HK-2 (cell line): ENCODE results near the gene CCDC78.
"Not testable (repeated sequence)": the region's sequence is repeated elsewhere in the genome, so short reads cannot be mapped to it uniquely, and the experiment has no call there.

ENCODE experiments used
- DNase-seq: peaks from one replicate; pipeline ENCODE4 v3.0.0-alpha.2; 2018; ENCODE audit not compliant: unreplicated experiment

The CCDC78 gene

DNA sequence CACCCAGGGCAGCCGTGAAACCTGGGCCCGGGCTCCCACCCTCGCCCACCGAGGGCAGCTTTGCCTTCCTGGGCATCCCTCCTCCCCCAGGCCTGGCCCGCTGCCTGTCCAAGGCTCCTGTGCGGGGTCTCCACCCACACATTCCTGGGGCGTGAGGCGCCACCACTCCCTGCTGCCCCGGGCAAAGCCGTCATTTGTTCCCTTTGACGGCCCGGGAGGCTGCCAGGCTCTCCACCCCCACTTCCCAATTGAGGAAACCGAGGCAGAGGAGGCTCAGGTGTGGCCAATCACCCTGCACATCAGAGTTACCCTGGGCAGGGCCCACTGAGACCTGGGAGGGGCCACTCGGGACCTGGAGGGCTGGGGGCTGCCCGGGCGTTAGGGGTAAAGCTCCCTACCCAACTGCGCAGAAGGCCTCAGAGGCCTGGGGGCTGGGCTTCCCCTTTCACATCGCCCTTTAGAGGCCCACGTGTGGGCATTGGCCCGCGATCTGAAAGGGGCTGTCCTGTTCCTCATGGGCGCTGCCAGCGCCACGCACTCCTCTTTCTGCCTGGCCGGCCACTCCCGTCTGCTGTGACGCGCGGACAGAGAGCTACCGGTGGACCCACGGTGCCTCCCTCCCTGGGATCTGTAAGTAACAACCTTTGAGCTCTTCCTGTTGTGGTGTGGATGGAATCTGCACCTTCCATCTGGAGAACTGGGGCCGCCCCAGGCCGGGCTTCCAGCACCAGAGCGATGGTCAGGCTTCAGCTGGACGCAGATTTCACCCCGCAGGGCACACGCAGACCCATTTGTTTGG is 34.5 kb upstream of the CCDC78 start, which contains the start of gene MSLN:
TSS of gene MSLN (plus strand) at position 190 of the 799 bp plus-strand sequence. CDS start 1,947 bp downstream, outside the sequence.
- DNase-seq = no peak

- DNase-seq = no peak
Measured at GRCh38 chr16:760065-760464, 33.8 kb upstream of the CCDC78 start.

GRCh38 chr16:759110-759910 is 33.1 kb upstream of the CCDC78 start:
- no peak for DNase-seq

DNA sequence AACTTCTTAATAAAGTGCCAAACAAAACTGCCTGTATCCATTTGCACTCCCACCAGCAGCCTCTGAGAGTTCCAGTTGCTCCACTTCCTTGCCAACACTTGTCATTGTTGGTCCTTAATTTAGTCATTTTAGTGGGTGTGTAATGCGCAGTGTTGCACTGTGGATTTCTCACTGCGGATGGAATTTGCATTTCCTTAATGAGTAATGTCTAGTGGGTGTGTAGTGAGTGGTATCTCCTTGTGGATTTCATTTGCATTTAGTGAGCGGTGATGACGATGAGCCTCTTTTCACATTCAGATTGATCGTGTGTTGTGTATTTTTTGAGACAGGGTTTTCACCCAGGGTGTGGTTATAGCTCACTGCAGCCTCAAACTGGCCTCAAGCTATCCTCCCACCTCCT is 30.2 kb upstream of the CCDC78 start:
- DNase-seq = no peak

DNA sequence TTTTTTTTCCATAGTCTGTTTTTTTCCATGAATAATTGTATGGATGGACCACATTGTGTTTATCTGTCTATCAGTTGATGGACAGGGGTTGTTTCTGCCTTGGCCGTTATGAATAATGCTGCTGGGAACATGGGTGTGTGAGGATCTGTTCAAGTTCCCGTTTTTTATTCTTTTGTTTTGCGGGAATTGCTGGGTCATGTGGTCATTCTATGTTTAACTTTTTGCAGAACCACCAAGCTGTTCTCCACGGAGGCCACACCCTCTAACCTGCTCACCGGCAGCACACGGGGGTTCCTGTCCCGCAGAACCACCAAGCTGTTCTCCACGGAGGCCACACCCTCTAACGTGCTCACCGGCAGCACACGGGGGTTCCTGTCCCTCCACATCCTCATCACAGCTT is 28.4 kb upstream of the CCDC78 start:
- no peak for DNase-seq

- DNase-seq = not testable (repeated sequence)
Measured at GRCh38 chr16:754121-754607, 27.9 kb upstream of the CCDC78 start.

DNA sequence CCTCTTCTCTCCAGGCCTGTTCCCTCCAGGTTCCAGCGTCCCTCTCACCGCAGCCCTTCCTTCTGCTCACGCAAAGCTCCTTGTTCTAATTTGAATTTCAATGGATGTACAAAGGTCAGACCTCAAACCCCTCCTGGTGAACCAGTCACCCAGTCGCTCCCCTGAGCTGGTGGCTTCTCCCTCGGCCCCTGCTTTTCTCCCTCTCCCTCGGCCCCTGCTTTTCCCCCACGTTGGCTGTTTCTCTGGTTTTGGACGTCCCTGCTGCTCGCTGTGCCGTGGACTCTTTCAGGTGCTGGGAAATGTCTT is 25.7 kb upstream of the CCDC78 start:
- no peak for DNase-seq

GRCh38 chr16:751152-752006 is 25.1 kb upstream of the CCDC78 start:
- DNase-seq = no peak

DNA sequence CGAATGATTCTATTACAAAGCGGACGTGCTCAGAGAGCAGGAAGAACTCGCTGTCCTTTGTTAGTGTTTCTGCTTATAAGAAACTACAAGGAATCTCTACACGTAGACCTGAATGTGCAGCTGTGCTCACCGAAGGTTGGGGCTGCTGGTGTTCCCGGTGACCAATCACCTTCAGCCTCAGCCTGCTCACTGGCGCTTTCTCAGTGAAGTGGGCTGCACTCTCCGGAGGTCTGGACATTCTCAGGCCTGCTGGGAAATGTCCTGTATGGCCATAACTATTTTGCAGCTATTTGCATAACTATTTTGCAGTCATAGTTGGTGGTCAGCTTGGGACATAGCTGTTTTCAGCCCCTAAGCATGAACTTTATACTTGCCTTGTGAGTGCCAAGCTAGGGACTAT is 24.2 kb upstream of the CCDC78 start:
- DNase-seq = no peak

DNA sequence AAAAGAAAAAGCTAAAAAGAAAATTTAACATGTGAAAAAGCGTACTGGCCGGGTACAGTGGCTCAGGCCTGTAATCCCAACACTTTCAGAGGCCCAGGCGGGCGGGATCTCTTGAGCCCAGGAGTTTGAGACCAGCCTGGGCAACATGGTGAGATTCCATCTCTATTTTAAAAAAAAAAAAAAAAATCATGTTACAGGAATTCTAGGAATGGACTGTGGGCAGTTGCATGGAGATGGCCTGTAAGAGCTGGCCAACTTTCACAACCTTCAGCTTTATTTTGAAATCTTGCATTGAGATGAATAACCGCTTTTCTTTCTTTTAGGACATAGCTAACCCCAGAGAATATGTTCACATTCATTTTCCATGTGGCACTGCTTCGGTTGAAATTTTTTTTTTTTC is 22.8 kb upstream of the CCDC78 start:
- DNase-seq = no peak

GRCh38 chr16:747978-748746 is 21.9 kb upstream of the CCDC78 start:
- no peak for DNase-seq

DNA sequence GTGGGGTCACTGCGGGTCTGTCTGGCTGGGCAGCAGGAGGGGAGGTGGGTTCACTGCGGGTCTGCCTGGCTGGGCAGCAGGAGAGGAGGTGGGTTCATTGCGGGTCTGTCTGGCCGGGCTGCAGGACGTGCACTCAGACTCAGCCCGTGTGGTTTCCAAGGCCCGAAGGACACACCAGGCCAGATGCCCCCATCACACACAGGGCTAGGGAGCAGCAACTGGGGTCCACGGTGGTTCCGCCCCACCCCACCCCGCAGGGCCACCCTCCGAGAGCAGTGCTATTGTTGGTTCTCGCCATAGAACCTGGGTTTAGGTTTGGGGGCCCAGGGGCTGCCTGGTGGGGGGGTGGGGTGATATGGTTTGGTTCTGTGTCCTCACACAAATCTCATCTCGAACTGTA is 20.4 kb upstream of the CCDC78 start:
- no peak for DNase-seq

GRCh38 chr16:745739-746138 is 19.5 kb upstream of the CCDC78 start:
- DNase-seq = no peak

DNA sequence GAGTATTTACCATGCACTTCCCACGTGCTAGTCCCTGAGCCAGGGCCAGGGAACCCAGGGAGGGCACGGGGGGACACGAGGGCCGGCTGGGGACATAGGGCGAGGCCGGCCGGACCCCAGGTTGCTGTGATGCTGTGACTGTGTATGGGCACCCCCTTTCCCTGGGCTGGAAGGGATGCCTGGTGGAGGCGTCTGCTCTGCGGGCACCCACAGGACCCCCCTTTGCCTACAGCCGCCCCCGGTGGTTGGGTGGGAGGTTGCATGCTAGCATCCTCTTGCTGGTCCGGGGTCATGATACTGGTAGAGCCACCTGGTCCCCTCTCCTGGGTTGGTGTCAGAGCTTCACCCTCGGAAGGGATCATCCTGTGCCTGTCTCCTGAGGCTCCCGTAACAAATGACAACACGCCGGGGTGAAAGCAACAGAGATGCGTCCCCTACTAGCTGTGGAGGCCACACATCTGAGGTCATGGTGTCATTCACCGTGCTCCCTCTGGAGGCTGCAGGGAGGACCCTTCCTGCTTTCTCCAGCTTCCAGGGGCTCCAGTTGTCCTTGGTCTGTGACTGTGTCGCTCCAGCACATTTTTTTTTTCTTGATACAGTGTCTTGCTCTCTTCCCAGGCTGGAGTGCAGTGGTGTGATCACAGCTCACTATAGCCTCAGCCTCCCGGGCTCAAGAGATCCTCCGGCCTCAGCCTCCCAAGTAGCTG is 17.7 kb upstream of the CCDC78 start:
- DNase-seq = no peak

- DNase-seq = not testable (repeated sequence)
Measured at GRCh38 chr16:742894-743293, 16.7 kb upstream of the CCDC78 start.

GRCh38 chr16:741986-742629 is 15.9 kb upstream of the CCDC78 start:
- DNase-seq = no peak

DNA sequence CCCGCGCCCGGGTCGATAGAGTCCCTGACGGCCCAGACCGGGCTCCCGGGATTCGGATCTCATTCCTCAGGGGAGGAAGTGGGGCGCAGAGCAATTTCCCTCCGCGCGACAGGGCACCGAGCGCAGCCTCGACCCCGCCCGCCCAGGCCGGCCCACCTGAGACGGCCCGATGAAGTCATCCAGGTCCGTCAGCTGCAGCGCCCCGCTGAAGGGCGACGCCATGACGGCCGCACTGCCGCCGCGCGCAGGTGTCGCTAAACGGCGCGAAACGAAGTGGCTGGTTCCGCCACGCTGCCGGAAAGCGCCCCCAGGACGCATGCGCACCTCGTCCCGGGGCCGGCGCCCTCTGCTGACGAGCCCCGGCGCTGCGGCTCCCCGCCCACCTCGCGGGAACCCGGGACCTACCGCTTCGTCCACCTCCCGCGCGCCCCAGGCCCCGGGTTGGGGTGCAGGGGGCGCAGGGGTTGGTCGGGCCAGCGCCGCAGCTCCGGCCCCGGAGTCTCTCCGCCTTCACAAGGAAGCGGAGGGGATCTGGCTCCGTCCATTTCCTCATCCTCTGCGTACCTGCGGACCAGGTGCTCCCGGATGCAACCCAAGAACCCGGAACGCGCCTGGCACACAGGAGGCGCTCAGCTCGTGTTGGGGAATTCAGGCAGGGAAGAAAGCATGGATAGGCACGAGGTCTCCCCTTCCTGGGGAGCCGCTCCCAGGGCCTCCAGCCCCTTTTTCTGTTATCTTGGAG is 14.7 kb upstream of the CCDC78 start, which contains the start of gene CIAO3:
TSS of gene CIAO3 (minus strand) at position 234 of the 742 bp plus-strand sequence. CDS start at position 222, 12 bp downstream.
- DNase-seq = peak; percentile 87

DNA sequence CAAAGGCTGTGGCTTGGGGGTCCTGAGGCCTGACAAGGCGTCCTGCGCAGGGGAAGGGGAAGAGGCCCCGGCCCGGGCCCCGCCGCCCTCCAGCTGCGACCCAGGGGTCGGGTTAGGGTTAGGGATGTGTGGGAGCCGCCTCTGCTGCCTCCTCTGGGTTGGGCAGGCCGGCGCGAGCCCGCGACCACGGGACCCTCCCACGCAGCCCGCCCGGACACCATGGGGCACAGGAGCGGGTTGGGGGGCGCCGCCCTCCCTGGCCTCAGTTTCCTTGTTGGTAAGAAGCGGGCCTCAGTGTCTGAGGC is 14.2 kb upstream of the CCDC78 start:
- DNase-seq = no peak
